GM18498 (cell line): ENCODE measurements around the gene PCDHGB4.
A peak's percentile ranks its signal among the peaks of the same experiment; 100 is the strongest.
"Not testable (repeated sequence)": the region's sequence is repeated elsewhere in the genome, so short reads cannot be mapped to it uniquely, and the experiment has no call there.

Experiments used
- ATAC-seq: cut with Tn5 transposase; IDR thresholded peaks from one replicate; pipeline ENCODE4 v1.9.1; 2021; ENCODE audit warnings: mild to moderate bottlenecking, moderate library complexity; ENCODE audit not compliant: unreplicated experiment

Gene PCDHGB4

DNA sequence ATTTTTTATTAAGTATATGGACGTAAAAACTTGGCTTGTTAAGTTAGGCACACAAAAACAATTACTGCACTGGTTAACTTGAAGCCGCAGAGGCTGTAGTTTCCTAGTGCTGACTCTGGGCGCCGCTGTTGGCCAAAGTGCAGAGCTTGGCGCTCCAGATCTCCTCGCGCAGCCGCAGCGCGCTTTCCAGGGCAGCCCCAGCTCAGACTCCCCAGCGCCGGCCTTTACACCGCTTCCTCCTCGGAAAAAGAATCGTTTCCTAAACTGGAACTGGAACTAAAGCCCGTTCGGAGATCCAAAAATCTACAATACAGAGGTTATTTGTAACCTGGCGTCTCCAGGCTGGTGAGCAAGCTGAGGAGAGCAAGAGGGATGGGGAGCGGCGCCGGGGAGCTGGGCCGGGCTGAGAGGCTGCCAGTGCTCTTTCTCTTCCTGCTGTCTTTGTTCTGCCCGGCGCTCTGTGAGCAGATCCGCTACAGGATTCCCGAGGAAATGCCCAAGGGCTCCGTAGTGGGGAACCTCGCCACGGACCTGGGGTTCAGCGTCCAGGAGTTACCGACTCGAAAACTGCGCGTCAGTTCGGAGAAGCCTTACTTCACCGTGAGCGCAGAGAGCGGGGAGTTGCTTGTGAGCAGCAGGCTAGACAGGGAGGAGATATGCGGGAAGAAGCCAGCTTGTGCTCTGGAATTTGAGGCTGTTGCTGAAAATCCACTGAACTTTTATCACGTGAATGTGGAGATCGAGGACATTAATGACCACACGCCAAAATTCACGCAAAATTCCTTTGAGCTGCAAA is 10.5 kb downstream of the PCDHGB4 start, which contains the start of gene PCDHGB5:
TSS of gene PCDHGB5 (plus strand) at position 192 of the 796 bp plus-strand sequence. CDS start at position 373, 181 bp downstream.
- ATAC-seq, result peak; percentile 79

- ATAC-seq, result no peak
Observed at GRCh38 chr5:141398608-141399007, 11.1 kb downstream of the PCDHGB4 start.

DNA sequence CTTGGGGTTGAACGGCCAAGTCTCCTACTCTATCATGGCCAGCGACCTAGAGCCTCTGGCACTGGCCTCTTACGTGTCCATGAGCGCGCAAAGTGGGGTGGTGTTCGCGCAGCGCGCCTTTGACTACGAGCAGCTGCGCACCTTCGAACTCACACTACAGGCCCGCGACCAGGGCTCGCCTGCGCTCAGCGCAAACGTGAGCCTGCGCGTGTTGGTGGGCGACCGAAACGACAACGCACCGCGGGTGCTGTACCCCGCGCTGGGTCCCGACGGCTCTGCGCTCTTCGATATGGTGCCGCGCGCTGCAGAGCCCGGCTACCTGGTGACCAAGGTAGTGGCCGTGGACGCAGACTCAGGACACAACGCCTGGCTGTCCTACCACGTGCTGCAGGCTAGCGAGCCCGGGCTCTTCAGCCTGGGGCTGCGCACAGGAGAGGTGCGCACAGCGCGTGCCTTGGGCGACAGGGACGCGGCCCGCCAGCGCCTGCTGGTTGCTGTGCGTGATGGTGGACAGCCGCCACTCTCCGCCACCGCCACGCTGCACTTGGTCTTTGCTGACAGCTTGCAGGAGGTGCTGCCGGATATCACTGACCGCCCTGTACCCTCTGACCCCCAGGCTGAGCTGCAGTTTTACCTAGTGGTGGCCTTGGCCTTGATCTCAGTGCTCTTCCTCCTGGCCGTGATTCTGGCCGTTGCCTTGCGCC is 12.2 kb downstream of the PCDHGB4 start:
- ATAC-seq, result no peak

- ATAC-seq, result no peak
Observed at GRCh38 chr5:141402553-141403243, 15.2 kb downstream of the PCDHGB4 start, which contains the start of gene PCDHGA9. PCDHGA9 (plus strand) TSS chr5:141402778; CDS start chr5:141402953, 175 bp downstream.

- ATAC-seq, result no peak
Observed at GRCh38 chr5:141403387-141403786, 15.9 kb downstream of the PCDHGB4 start.

GRCh38 chr5:141407790-141408505 is 20.4 kb downstream of the PCDHGB4 start, which contains the start of gene PCDHGB6:
PCDHGB6 (plus strand) TSS chr5:141408021; CDS start chr5:141408203, 182 bp downstream.
- not testable (repeated sequence) for ATAC-seq

GRCh38 chr5:141409598-141410306 is 22.3 kb downstream of the PCDHGB4 start:
- ATAC-seq, result no peak

- ATAC-seq, result no peak
Observed at GRCh38 chr5:141411575-141411974, 24.1 kb downstream of the PCDHGB4 start.

GRCh38 chr5:141412854-141413539 is 25.5 kb downstream of the PCDHGB4 start, which contains the start of gene PCDHGA10:
PCDHGA10 (plus strand) TSS chr5:141412987; CDS start chr5:141413176, 189 bp downstream.
- ATAC-seq, result peak; percentile 86

DNA sequence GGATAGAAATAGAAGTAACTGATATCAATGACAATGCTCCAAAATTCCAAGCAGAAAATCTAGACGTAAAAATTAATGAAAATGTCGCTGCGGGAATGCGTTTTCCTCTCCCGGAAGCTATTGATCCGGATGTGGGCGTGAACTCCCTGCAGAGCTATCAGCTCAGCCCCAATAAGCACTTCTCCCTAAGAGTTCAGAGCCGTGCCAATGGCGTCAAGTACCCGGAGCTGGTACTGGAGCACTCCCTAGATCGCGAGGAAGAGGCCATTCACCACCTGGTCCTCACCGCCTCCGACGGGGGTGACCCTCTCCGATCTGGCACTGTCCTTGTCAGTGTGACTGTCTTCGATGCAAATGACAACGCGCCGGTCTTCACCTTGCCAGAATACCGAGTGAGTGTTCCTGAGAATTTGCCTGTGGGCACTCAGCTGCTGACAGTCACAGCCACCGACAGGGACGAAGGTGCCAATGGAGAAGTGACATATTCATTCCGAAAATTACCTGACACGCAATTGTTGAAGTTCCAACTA is 26.1 kb downstream of the PCDHGB4 start:
- ATAC-seq, result no peak

GRCh38 chr5:141414548-141415274 is 27.2 kb downstream of the PCDHGB4 start:
- not testable (repeated sequence) for ATAC-seq

GRCh38 chr5:141415275-141415618 is 27.7 kb downstream of the PCDHGB4 start:
- ATAC-seq, result not testable (repeated sequence)

DNA sequence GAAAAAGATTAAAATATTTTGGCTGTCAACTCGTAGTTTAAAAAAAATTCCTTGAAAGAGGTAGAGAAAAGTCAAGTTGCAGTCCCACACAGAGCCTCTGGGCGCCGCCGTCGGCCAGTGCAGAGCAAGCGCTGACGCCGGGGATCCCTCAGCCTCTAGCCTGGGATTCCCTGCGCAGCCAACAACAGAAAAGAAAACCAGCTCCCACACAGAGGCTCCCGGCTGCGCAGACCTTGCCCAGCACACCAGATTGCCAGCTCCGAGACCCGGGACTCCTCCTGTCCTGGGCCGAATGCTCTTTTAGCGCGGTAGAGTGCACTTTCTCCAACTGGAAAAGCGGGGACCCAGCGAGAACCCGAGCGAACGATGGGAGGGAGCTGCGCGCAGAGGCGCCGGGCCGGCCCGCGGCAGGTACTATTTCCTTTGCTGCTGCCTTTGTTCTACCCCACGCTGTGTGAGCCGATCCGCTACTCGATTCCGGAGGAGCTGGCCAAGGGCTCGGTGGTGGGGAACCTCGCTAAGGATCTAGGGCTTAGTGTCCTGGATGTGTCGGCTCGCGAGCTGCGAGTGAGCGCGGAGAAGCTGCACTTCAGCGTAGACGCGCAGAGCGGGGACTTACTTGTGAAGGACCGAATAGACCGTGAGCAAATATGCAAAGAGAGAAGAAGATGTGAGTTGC is 30.1 kb downstream of the PCDHGB4 start, which contains the start of gene PCDHGB7:
TSS of gene PCDHGB7 (plus strand) at position 184 of the 679 bp plus-strand sequence. CDS start at position 367, 183 bp downstream.
- ATAC-seq, result peak; percentile 68

GRCh38 chr5:141419074-141419880 is 31.8 kb downstream of the PCDHGB4 start:
- no peak for ATAC-seq

DNA sequence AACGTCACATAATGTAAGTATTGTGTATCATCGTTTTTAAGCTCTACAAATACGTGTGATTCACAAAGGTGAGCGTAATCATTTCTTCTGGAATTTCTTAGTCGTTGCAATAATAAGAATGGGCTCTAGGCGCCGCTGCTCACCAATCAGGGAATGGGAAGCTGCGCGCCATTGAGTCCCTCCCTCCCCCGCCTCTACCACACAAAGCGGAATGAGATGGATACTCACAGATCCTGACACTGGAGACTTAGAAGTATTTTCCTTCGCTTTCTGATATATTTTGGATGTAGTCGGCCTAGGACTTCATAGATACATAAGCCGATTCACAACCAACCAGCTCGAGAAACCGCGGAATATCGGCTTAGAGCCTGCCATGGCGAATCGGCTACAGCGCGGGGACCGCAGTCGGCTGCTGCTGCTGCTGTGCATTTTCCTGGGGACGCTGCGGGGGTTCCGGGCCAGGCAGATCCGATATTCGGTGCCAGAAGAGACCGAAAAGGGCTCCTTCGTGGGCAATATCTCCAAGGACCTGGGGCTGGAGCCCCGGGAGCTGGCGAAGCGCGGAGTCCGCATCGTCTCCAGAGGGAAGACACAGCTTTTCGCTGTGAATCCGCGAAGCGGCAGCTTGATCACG is 33.5 kb downstream of the PCDHGB4 start, which contains the start of gene PCDHGA11:
TSS of gene PCDHGA11 (plus strand) at position 197 of the 634 bp plus-strand sequence. CDS start at position 374, 177 bp downstream.
- peak; percentile 65 for ATAC-seq

DNA sequence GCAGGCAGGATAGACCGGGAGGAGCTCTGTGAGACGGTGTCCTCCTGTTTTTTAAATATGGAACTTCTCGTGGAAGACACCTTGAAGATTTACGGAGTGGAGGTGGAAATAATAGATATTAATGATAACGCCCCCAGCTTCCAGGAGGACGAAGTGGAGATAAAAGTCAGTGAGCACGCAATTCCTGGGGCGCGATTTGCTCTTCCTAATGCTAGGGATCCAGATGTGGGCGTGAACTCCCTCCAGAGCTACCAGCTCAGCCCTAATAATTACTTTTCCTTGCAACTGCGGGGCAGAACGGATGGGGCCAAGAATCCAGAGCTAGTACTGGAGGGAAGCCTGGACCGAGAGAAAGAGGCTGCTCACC is 34.0 kb downstream of the PCDHGB4 start:
- no peak for ATAC-seq
